Sigmoid colon (tissue), 7 donors: ENCODE data around the gene KDM1A. TPM values are rescaled to one million over a fixed set of nuclear protein-coding genes. Genes with fewer than 3 reads are reported as not detected.

ENCODE experiments used
- DNase-seq: peaks from one replicate; pipeline ENCODE4 v3.0.0-alpha.2; 2019
- H3K27ac ChIP-seq, 4 donors: fragments of 200-600 bp; sonication (generic); one replicate each; pipeline ENCODE4 v1.5.1; 2016 to 2019; ENCODE audit warnings: mild to moderate bottlenecking in 1 of 4
- H3K27me3 ChIP-seq, 3 donors: fragments of 200-600 bp; sonication (generic); one replicate each; pipeline ENCODE4 v1.5.1; 2019; ENCODE audit warnings: mild to moderate bottlenecking in 1 of 3
- H3K36me3 ChIP-seq, 4 donors: fragments of 200-600 bp; sonication (generic); one replicate each; pipeline ENCODE4 v1.5.1; 2016 to 2019
- H3K4me1 ChIP-seq, 4 donors: fragments of 200-600 bp; sonication (generic); one replicate each; pipeline ENCODE4 v1.5.1; 2017 to 2019
- H3K4me3 ChIP-seq, 4 donors: fragments of 200-600 bp; sonication (generic); one replicate each; pipeline ENCODE4 v1.5.1; 2017 to 2019; ENCODE audit warnings: mild to moderate bottlenecking in 2 of 4, moderate library complexity in 1 of 4
- H3K9me3 ChIP-seq, 4 donors: fragments of 200-600 bp in 3 of 4; sonication (generic) in 3 of 4; one replicate each; pipeline versions ENCODE4 v1.5.1 to v1.6.1; 2013 to 2019
- CTCF ChIP-seq, 4 experiments: fragments of 450-650 bp in 3 of 4; fragments of 200-600 bp in 1 of 4; IDR thresholded peaks; one replicate each; pipeline ENCODE4 v1.5.1; 2016 to 2019; ENCODE audit warnings: antibody characterized with exemption in 4 of 4, mild to moderate bottlenecking in 3 of 4, moderate library complexity in 2 of 4
- EP300 ChIP-seq, 4 donors: sonication (generic); formaldehyde crosslinking; IDR thresholded peaks; one replicate each; pipeline ENCODE4 v1.6.1; 2017; ENCODE audit warnings: antibody characterized with exemption in 4 of 4
- POLR2A ChIP-seq, 2 donors: fragments of 450-650 bp; IDR thresholded peaks; one replicate each; pipeline ENCODE4 v1.6.1; 2016; ENCODE audit warnings: antibody characterized with exemption in 2 of 2, mild to moderate bottlenecking in 2 of 2, moderate library complexity in 2 of 2
- POLR2AphosphoS5 ChIP-seq, 4 donors: sonication (generic); formaldehyde crosslinking; IDR thresholded peaks; one replicate each; pipeline ENCODE4 v1.6.1; 2017; ENCODE audit warnings: antibody characterized with exemption in 4 of 4
- WGBS, 2 donors: extraction: QIAGEN DNeasy Blood & Tissue Kit; methylation state at CpG; one replicate each; pipeline ENCODE4 v1.1.7; 2013; 5-methylcytosine and 5-hydroxymethylcytosine counted together
- intact Hi-C: fragments of 100-400 bp; cut with DNase I; formaldehyde crosslinking; loops from one replicate; pipeline ENCODE4 v1.15.1; 2023
- polyA plus RNA-seq, 3 donors: library from polyadenylated mRNA; stranded (reverse); fragments of 200-250 nt; gene quantifications; one replicate each; pipeline ENCODE4 v1.2.3, GENCODE V29; 2013
- total RNA-seq, 4 donors: library from RNA; depleted of rRNA; stranded (reverse); fragments of >200 nt; gene quantifications; one replicate each; pipeline ENCODE4 v1.1.0, GENCODE V29; 2016
- donor health status: healthy with polysubstance abuse.
- donor health status: Bipolar disorder and iron deficiency.
- donor health status: healthy.

The KDM1A gene
- total and polyA plus RNA-seq, 7 donors = 24.0 to 58.6 (median 46.0) TPM

- Histone ChIP-seq H3K36me3 (no peaks in the 10 kb centered on the region), H3K27me3 (no peaks in the 10 kb centered on the region), H3K4me1 (peaks cover 0 to 32% (median 14%) of the 10 kb centered on the region in 4 donors), H3K4me3 (no peak overlapping the region), H3K27ac (no peak overlapping the region), H3K9me3 (no peaks in the 10 kb centered on the region)
- no peak for DNase-seq
- 93 to 94% methylated on average over 4 of the region's 4 CpGs for WGBS, 2 donors
- intact Hi-C loops = no loop called here
- TF ChIP-seq EP300 (IDR thresholded peaks at IDR 0.05) (no peak), CTCF (IDR thresholded peaks at IDR 0.05) (no peak), POLR2AphosphoS5 (IDR thresholded peaks at IDR 0.05) (no peak), POLR2A (IDR thresholded peaks at IDR 0.05) (no peak)
Observed at GRCh38 chr1:23037081-23037740, 17.9 kb downstream of the KDM1A start.

DNA sequence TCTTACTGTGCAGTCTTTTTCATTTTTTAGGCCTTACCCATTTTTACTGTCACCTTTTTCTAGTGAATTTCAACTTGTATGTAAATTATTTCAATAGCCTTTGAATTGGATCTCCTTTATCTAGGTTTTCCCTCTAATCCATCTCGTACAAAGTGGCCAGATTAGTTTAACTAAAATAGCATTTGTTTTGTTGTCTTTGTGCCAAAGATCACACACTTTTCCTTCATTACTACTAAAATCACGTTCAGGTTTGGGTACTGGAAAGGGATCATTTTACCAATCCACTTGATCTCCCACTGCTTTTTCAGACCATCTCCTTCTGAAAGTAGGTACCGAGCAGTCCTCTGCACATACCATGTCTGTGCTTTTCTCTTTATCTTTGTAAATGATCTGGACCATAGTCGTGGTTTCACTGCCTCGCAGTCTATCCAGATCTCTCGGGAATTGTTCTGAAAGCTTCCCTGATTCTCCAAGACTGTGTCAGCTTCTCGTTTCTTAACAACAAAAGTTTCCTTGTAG, 20.1 kb downstream of the KDM1A start:
- no peak for DNase-seq
- Histone ChIP-seq H3K4me1 (peaks cover 0 to 32% (median 16%) of the 10 kb centered on the region in 4 donors), H3K27me3 (no peaks in the 10 kb centered on the region), H3K36me3 (no peaks in the 10 kb centered on the region), H3K9me3 (no peaks in the 10 kb centered on the region), H3K4me3 (no peak overlapping the region), H3K27ac (peak overlapping the region in 1 of 4 donors; percentile 34)
- no peak for TF ChIP-seq CTCF (IDR thresholded peaks at IDR 0.05)
- no peak for TF ChIP-seq POLR2A (IDR thresholded peaks at IDR 0.05)
- TF ChIP-seq POLR2AphosphoS5 (IDR thresholded peaks at IDR 0.05) = no peak
- no peak for TF ChIP-seq EP300 (IDR thresholded peaks at IDR 0.05)
- 80 to 84% methylated on average over 7 of the region's 7 CpGs for WGBS, 2 donors
- intact Hi-C loops = no loop called here

DNA sequence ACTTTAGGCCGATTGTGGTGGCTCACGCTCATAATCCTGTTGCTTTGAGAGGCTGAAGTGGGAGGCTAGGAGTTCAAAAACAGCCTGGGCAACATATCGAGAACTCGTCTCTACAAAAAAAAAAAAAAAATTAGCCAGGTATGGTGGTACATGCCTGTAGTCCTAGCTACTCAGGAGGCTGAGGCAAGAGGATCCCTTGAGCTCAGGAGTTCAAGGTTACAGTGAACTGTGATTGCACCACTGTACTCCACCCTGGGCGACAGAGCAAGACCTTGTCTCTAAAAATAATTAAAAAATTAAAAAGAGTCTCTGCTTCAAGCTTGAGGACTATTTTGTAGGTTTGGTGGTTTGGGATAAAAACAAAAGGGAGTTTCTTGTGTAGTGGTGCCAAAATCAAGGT, 21.2 kb downstream of the KDM1A start:
- Histone ChIP-seq H3K36me3 (no peaks in the 10 kb centered on the region), H3K9me3 (no peaks in the 10 kb centered on the region), H3K27me3 (no peaks in the 10 kb centered on the region), H3K27ac (no peak overlapping the region), H3K4me3 (no peak overlapping the region), H3K4me1 (peaks cover 0 to 43% (median 22%) of the 10 kb centered on the region in 4 donors)
- no peak for DNase-seq
- TF ChIP-seq EP300 (IDR thresholded peaks at IDR 0.05) (no peak), POLR2A (IDR thresholded peaks at IDR 0.05) (no peak), CTCF (IDR thresholded peaks at IDR 0.05) (no peak), POLR2AphosphoS5 (IDR thresholded peaks at IDR 0.05) (no peak)
- WGBS, 2 donors = 95% methylated on average over 5 of the region's 5 CpGs
- intact Hi-C loops = no loop called here

DNA sequence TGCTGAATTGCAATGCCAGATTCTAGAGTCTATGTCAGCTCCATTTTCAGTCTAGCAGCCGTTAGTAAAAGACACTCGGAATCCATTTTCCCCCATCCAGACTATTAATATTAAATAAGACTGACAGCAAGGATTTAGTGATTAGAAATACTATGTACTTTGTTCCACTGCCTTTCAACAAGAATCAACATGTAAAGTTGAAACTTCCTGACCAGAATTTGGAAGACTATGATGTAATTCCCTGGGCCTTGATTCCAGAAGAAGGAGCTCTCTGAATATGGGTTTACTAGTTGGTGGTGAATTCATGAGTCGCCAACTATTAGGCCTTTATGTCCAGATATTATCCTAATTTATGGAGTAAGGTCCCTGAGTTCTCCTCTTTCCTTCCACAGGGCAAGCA, 24.8 kb downstream of the KDM1A start:
- H3K4me1 ChIP-seq = peaks cover 0 to 24% (median 17%) of the 10 kb centered on the region in 4 donors
- TF ChIP-seq CTCF (IDR thresholded peaks at IDR 0.05) (no peak), POLR2A (IDR thresholded peaks at IDR 0.05) (no peak), EP300 (IDR thresholded peaks at IDR 0.05) (no peak), POLR2AphosphoS5 (IDR thresholded peaks at IDR 0.05) (no peak)
- WGBS, 2 donors = 94 to 96% methylated on average over 3 of the region's 3 CpGs
- no peak for DNase-seq
- H3K27me3 ChIP-seq = no peaks in the 10 kb centered on the region
- no peaks in the 10 kb centered on the region for H3K9me3 ChIP-seq
- intact Hi-C loops = no loop called here
- H3K36me3 ChIP-seq = no peaks in the 10 kb centered on the region
- H3K27ac ChIP-seq = no peak overlapping the region
- no peak overlapping the region for H3K4me3 ChIP-seq
